HCT116 (cell line): ENCODE measurements around the gene RALGPS1.

Source experiments
- EZH2phosphoT487 ChIP-seq: fragments of 200-600 bp; IDR thresholded peaks from 2 replicates; pipeline ENCODE4 v1.6.1; 2018; ENCODE audit warnings: antibody characterized with exemption, borderline replicate concordance
- MAX ChIP-seq: IDR thresholded peaks from 2 replicates; pipeline ENCODE4 v1.6.1; 2012

DNA sequence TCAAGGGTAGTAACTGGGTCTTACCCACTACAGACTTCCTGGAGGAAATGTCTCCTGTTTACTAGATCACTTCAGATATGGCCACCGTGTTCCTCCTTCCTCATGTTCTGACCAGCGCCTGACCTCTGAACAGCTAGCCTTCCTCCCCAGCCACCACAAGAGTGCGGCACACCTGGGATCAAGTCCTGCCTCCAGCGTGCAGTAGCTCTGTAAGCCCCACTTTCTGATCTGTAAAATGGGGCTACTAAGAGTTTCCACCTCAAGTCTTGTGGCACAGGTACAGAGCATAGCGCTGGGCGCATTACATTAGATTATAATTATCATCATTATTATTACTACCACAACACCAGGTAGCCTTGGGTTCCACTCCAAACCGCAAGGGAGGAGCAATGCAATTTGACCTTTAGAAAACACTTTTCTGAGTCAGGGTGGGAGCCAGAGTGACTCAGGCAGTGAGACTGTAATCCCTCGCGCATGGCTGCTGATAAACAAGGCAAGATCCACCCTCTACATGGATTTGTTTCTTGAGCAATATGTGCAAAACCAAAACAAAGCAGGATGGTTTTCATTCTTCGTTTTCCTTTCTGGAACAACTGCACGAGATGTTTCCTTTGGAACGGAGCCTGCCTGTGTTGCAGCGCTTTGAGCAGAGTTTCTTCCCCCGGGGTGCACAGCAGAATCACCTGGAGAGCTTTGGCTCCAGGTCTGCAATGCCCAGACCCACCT lies 272.8 kb downstream of the RALGPS1 start:
- TF ChIP-seq MAX (peak; percentile 58; the same call in 1 of the 2 replicates), EZH2phosphoT487 (no peak)
